Measurements from ENCODE around the gene MAPK8IP3.

Gene MAPK8IP3

GRCh38 chr16:1662543-1662942 lies 43.5 kb upstream of the MAPK8IP3 start:
- no peak for DNase-seq
- TF ChIP-seq CTCF (IDR thresholded peaks at IDR 0.05; ENCODE audit: low read depth, low read length): no peak
- no peaks in the 10 kb centered on the region for H3K4me1 ChIP-seq
- no peaks in the 10 kb centered on the region for H3K9me3 ChIP-seq
- no peaks in the 10 kb centered on the region for H3K27me3 ChIP-seq
- no peak overlapping the region for H3K4me3 ChIP-seq (ENCODE audit: low read depth, low read length)
- peaks cover 47% of the 10 kb centered on the region for H3K36me3 ChIP-seq

GRCh38 chr16:1665829-1666228 lies 40.2 kb upstream of the MAPK8IP3 start:
- Histone ChIP-seq H3K36me3 (peaks cover 55% of the 10 kb centered on the region), H3K9me3 (no peaks in the 10 kb centered on the region), H3K4me1 (no peaks in the 10 kb centered on the region), H3K4me3 (ENCODE audit: low read depth, low read length) (no peak overlapping the region), H3K27me3 (no peaks in the 10 kb centered on the region)
- TF ChIP-seq CTCF (IDR thresholded peaks at IDR 0.05; ENCODE audit: low read depth, low read length): no peak
- no peak for DNase-seq

- Histone ChIP-seq H3K9me3 (no peaks in the 10 kb centered on the region), H3K27me3 (no peaks in the 10 kb centered on the region), H3K4me3 (ENCODE audit: low read depth, low read length) (no peak overlapping the region), H3K36me3 (peaks cover 58% of the 10 kb centered on the region), H3K4me1 (no peaks in the 10 kb centered on the region)
- no peak for TF ChIP-seq CTCF (IDR thresholded peaks at IDR 0.05; ENCODE audit: low read depth, low read length)
- DNase-seq: no peak
These were observed 39.7 kb upstream of the MAPK8IP3 start for GRCh38 chr16:1666316-1666715.

GRCh38 chr16:1667271-1667670 lies 38.7 kb upstream of the MAPK8IP3 start:
- no peak overlapping the region for H3K4me3 ChIP-seq (ENCODE audit: low read depth, low read length)
- DNase-seq: no peak
- no peaks in the 10 kb centered on the region for H3K27me3 ChIP-seq
- no peaks in the 10 kb centered on the region for H3K9me3 ChIP-seq
- peaks cover 66% of the 10 kb centered on the region for H3K36me3 ChIP-seq
- TF ChIP-seq CTCF (IDR thresholded peaks at IDR 0.05; ENCODE audit: low read depth, low read length): no peak
- no peaks in the 10 kb centered on the region for H3K4me1 ChIP-seq

GRCh38 chr16:1667916-1668315 lies 38.1 kb upstream of the MAPK8IP3 start:
- Histone ChIP-seq H3K4me1 (no peaks in the 10 kb centered on the region), H3K9me3 (no peaks in the 10 kb centered on the region), H3K4me3 (ENCODE audit: low read depth, low read length) (no peak overlapping the region), H3K36me3 (peaks cover 60% of the 10 kb centered on the region), H3K27me3 (no peaks in the 10 kb centered on the region)
- no peak for TF ChIP-seq CTCF (IDR thresholded peaks at IDR 0.05; ENCODE audit: low read depth, low read length)
- no peak for DNase-seq

GRCh38 chr16:1668612-1669319 lies 37.2 kb upstream of the MAPK8IP3 start:
- Histone ChIP-seq H3K4me1 (no peaks in the 10 kb centered on the region), H3K27me3 (no peaks in the 10 kb centered on the region), H3K9me3 (no peaks in the 10 kb centered on the region), H3K36me3 (peaks cover 56% of the 10 kb centered on the region), H3K4me3 (ENCODE audit: low read depth, low read length) (no peak overlapping the region)
- no peak for DNase-seq
- TF ChIP-seq CTCF (IDR thresholded peaks at IDR 0.05; ENCODE audit: low read depth, low read length): no peak
